PFSK-1 (cell line): ENCODE data around the gene TMEM52B.

Experiments used
- FOXP2 ChIP-seq: optimal IDR thresholded peaks from 2 replicates; pipeline ENCODE3; 2011; ENCODE audit warnings: borderline replicate concordance, control low read depth, inconsistent platforms; ENCODE audit not compliant: insufficient read depth; ENCODE audit errors: extremely low read length, extremely low read depth
- POLR2AphosphoS5 ChIP-seq: IDR thresholded peaks from 2 replicates; pipeline ENCODE4 v1.6.1; 2012; ENCODE audit warnings: low read depth, mild to moderate bottlenecking, control low read depth, low read length, moderate library complexity
- REST ChIP-seq, 2 experiments: IDR thresholded peaks; 2 replicates each; pipeline versions ENCODE4 v1.6.1 to v1.8.0; 2011 to 2012; ENCODE audit warnings: low read depth in 2 of 2, low read length in 2 of 2, control low read depth in 1 of 2, inconsistent platforms in 1 of 2, mild to moderate bottlenecking in 1 of 2, moderate library complexity in 1 of 2; ENCODE audit not compliant: insufficient read depth in 1 of 2
- SIN3A ChIP-seq: IDR thresholded peaks from 2 replicates; pipeline ENCODE4 v1.6.1; 2012; ENCODE audit warnings: mild to moderate bottlenecking, low read length, moderate library complexity, borderline replicate concordance; ENCODE audit not compliant: insufficient read depth
- TAF1 ChIP-seq: IDR thresholded peaks from 2 replicates; pipeline ENCODE4 v1.6.1; 2012; ENCODE audit warnings: low read length, control low read depth, borderline replicate concordance; ENCODE audit not compliant: insufficient read depth

The TMEM52B gene

GRCh38 chr12:10210225-10210624 is 31.4 kb downstream of the TMEM52B start:
- TF ChIP-seq POLR2AphosphoS5 (no peak), REST (IDR thresholded peaks at IDR 0.05; ENCODE audit: insufficient read depth in 1 of 2, low read depth in 2 of 2, low read length in 2 of 2) (no peak)

GRCh38 chr12:10211101-10211939 is 32.5 kb downstream of the TMEM52B start:
- TF ChIP-seq REST (IDR thresholded peaks at IDR 0.05; ENCODE audit: insufficient read depth in 1 of 2, low read depth in 2 of 2, low read length in 2 of 2) (no peak), FOXP2 (no peak), TAF1 (no peak), POLR2AphosphoS5 (no peak), SIN3A (no peak)

- TF ChIP-seq FOXP2 (peak; percentile 88), SIN3A (no peak)
Observed at GRCh38 chr12:10211940-10212738, 33.3 kb downstream of the TMEM52B start.

GRCh38 chr12:10212739-10213131 is 33.9 kb downstream of the TMEM52B start, which contains the start of gene GABARAPL1:
GABARAPL1 (plus strand) TSS chr12:10212877; CDS start chr12:10213130, 253 bp downstream.
- no peak for TF ChIP-seq FOXP2
- TF ChIP-seq TAF1 = no peak
- TF ChIP-seq POLR2AphosphoS5 = no peak
- no peak for TF ChIP-seq SIN3A
- no peak for TF ChIP-seq REST (IDR thresholded peaks at IDR 0.05; ENCODE audit: insufficient read depth in 1 of 2, low read depth in 2 of 2, low read length in 2 of 2)

GRCh38 chr12:10213168-10214135 is 34.6 kb downstream of the TMEM52B start:
- no peak for TF ChIP-seq REST (IDR thresholded peaks at IDR 0.05; ENCODE audit: insufficient read depth in 1 of 2, low read depth in 2 of 2, low read length in 2 of 2)
- no peak for TF ChIP-seq POLR2AphosphoS5
- no peak for TF ChIP-seq SIN3A
- no peak for TF ChIP-seq FOXP2
- no peak for TF ChIP-seq TAF1
